Measurements from ENCODE around the gene C1orf87. TPM values are rescaled to one million over a fixed set of nuclear protein-coding genes. Genes with fewer than 3 reads are reported as not detected.

C1orf87 gene
- total RNA-seq, 1 donor from 2014 or later: not detected

GRCh38 chr1:60078182-60078581 lies 4.6 kb upstream of the C1orf87 start:
- Mint-ChIP-seq H3K4me3 (no peak overlapping the region), H3K9me3 (no peaks in the 10 kb centered on the region), H3K27me3 (ENCODE audit: low read depth) (peaks cover 39% of the 10 kb centered on the region), H3K4me1 (peaks cover 3% of the 10 kb centered on the region), H3K36me3 (ENCODE audit: low read depth) (no peaks in the 10 kb centered on the region), H3K27ac (ENCODE audit: unreplicated experiment) (no peak overlapping the region)
- no peak for TF ChIP-seq CTCF (conservative IDR thresholded peaks at IDR 0.05)
- no peak for DNase-seq (ENCODE audit: low read depth, low spot score)

GRCh38 chr1:60071296-60071695 lies 2.3 kb downstream of the C1orf87 start:
- no peak for DNase-seq (ENCODE audit: low read depth, low spot score)
- peaks cover 3% of the 10 kb centered on the region for H3K4me1 Mint-ChIP-seq
- H3K9me3 Mint-ChIP-seq: peaks cover 2% of the 10 kb centered on the region
- no peaks in the 10 kb centered on the region for H3K36me3 Mint-ChIP-seq (ENCODE audit: low read depth)
- H3K4me3 Mint-ChIP-seq: no peak overlapping the region
- no peak for TF ChIP-seq CTCF (conservative IDR thresholded peaks at IDR 0.05)
- H3K27ac Mint-ChIP-seq (ENCODE audit: unreplicated experiment): no peak overlapping the region
- peaks cover 55% of the 10 kb centered on the region for H3K27me3 Mint-ChIP-seq (ENCODE audit: low read depth)

GRCh38 chr1:60069691-60070090 lies 3.9 kb downstream of the C1orf87 start:
- TF ChIP-seq CTCF (conservative IDR thresholded peaks at IDR 0.05): no peak

GRCh38 chr1:60068393-60069045 lies 5.1 kb downstream of the C1orf87 start:
- peaks cover 3% of the 10 kb centered on the region for H3K9me3 Mint-ChIP-seq
- H3K4me3 Mint-ChIP-seq: no peak overlapping the region
- H3K36me3 Mint-ChIP-seq (ENCODE audit: low read depth): no peaks in the 10 kb centered on the region
- peaks cover 27% of the 10 kb centered on the region for H3K27me3 Mint-ChIP-seq (ENCODE audit: low read depth)
- no peak overlapping the region for H3K27ac Mint-ChIP-seq (ENCODE audit: unreplicated experiment)
- TF ChIP-seq CTCF (conservative IDR thresholded peaks at IDR 0.05): no peak
- H3K4me1 Mint-ChIP-seq: no peaks in the 10 kb centered on the region
- no peak for DNase-seq (ENCODE audit: low read depth, low spot score)

More at GRCh38 chr1:60069691-60070090, 3.9 kb downstream of the C1orf87 start:
- H3K9me3 Mint-ChIP-seq: peaks cover 2% of the 10 kb centered on the region
- H3K27me3 Mint-ChIP-seq (ENCODE audit: low read depth): peaks cover 39% of the 10 kb centered on the region
- no peak for DNase-seq (ENCODE audit: low read depth, low spot score)
- H3K4me1 Mint-ChIP-seq: peaks cover 3% of the 10 kb centered on the region
- no peak overlapping the region for H3K27ac Mint-ChIP-seq (ENCODE audit: unreplicated experiment)
- H3K4me3 Mint-ChIP-seq: no peak overlapping the region
- H3K36me3 Mint-ChIP-seq (ENCODE audit: low read depth): no peaks in the 10 kb centered on the region

- H3K4me3 Mint-ChIP-seq: no peak overlapping the region
- H3K36me3 Mint-ChIP-seq (ENCODE audit: low read depth): no peaks in the 10 kb centered on the region
- no peak for DNase-seq (ENCODE audit: low read depth, low spot score)
- no peak overlapping the region for H3K27ac Mint-ChIP-seq (ENCODE audit: unreplicated experiment)
- peaks cover 10% of the 10 kb centered on the region for H3K9me3 Mint-ChIP-seq
- H3K27me3 Mint-ChIP-seq (ENCODE audit: low read depth): peaks cover 2% of the 10 kb centered on the region
- no peaks in the 10 kb centered on the region for H3K4me1 Mint-ChIP-seq
- TF ChIP-seq CTCF (conservative IDR thresholded peaks at IDR 0.05): no peak
These were observed 7.6 kb downstream of the C1orf87 start for GRCh38 chr1:60066001-60066400.

Measured in neural crest cell (in vitro differentiated cells).